ENCODE results near the gene MYO7A.

Gene MYO7A

GRCh38 chr11:77146261-77147035 is 18.4 kb downstream of the MYO7A start:
- no peak for DNase-seq (ENCODE audit: low read depth, low spot score)

- no peak for DNase-seq (ENCODE audit: low read depth, low spot score)
These were observed 18.9 kb downstream of the MYO7A start for GRCh38 chr11:77147036-77147315.

GRCh38 chr11:77147668-77148321 is 19.7 kb downstream of the MYO7A start:
- DNase-seq (ENCODE audit: low read depth, low spot score): no peak

GRCh38 chr11:77148963-77149715 is 21.1 kb downstream of the MYO7A start:
- DNase-seq (ENCODE audit: low read depth, low spot score): no peak

- no peak for DNase-seq (ENCODE audit: low read depth, low spot score)
These were observed 21.8 kb downstream of the MYO7A start for GRCh38 chr11:77149716-77150392.

- DNase-seq (ENCODE audit: low read depth, low spot score): no peak
These were observed 22.8 kb downstream of the MYO7A start for GRCh38 chr11:77150836-77151235.

- DNase-seq (ENCODE audit: low read depth, low spot score): no peak
These were observed 23.9 kb downstream of the MYO7A start for GRCh38 chr11:77151804-77152509.

GRCh38 chr11:77152846-77153245 is 24.8 kb downstream of the MYO7A start:
- DNase-seq (ENCODE audit: low read depth, low spot score): no peak

- no peak for DNase-seq (ENCODE audit: low read depth, low spot score)
These were observed 25.5 kb downstream of the MYO7A start for GRCh38 chr11:77153276-77154185.

GRCh38 chr11:77154381-77155081 is 26.5 kb downstream of the MYO7A start:
- no peak for DNase-seq (ENCODE audit: low read depth, low spot score)

GRCh38 chr11:77155082-77155475 is 27.0 kb downstream of the MYO7A start:
- DNase-seq (ENCODE audit: low read depth, low spot score): no peak

GRCh38 chr11:77155556-77156130 is 27.6 kb downstream of the MYO7A start:
- DNase-seq (ENCODE audit: low read depth, low spot score): no peak

- DNase-seq (ENCODE audit: low read depth, low spot score): no peak
These were observed 28.6 kb downstream of the MYO7A start for GRCh38 chr11:77156396-77157195.

GRCh38 chr11:77158041-77158695 is 30.1 kb downstream of the MYO7A start:
- DNase-seq (ENCODE audit: low read depth, low spot score): no peak

- no peak for DNase-seq (ENCODE audit: low read depth, low spot score)
These were observed 31.3 kb downstream of the MYO7A start for GRCh38 chr11:77159219-77159936.

- DNase-seq (ENCODE audit: low read depth, low spot score): no peak
These were observed 32.0 kb downstream of the MYO7A start for GRCh38 chr11:77159937-77160495.

- no peak for DNase-seq (ENCODE audit: low read depth, low spot score)
These were observed 35.2 kb downstream of the MYO7A start for GRCh38 chr11:77163271-77163670.

Measured in activated CD4-positive, CD25-positive, alpha-beta regulatory T cell treated with anti-CD3 and anti-CD28 coated beads, Interleukin-2, amount 50 U/mL, for 16 hours (primary cell).